HG03045 (cell line): ENCODE measurements around the gene MGST1.

Experiments
- ATAC-seq: cut with Tn5 transposase; IDR thresholded peaks from one replicate; pipeline ENCODE4 v1.9.1; 2021; ENCODE audit warnings: mild to moderate bottlenecking, moderate library complexity; ENCODE audit not compliant: unreplicated experiment

Gene MGST1

GRCh38 chr12:16347391-16348298, at the start of gene MGST1:
TSS of gene MGST1 (plus strand) at chr12:16347645. CDS start at chr12:16354253, 6,608 bp downstream.
- ATAC-seq = peak; percentile 53

- ATAC-seq = no peak
Observed at GRCh38 chr12:16299403-16299802, 48.0 kb upstream of the MGST1 start.

GRCh38 chr12:16300122-16300521, 47.3 kb upstream of the MGST1 start:
- ATAC-seq = no peak

- ATAC-seq = no peak
Observed at GRCh38 chr12:16300736-16301135, 46.7 kb upstream of the MGST1 start.

GRCh38 chr12:16303939-16304338, 43.5 kb upstream of the MGST1 start:
- no peak for ATAC-seq

- ATAC-seq = no peak
Observed at GRCh38 chr12:16307856-16308475, 39.5 kb upstream of the MGST1 start.

- ATAC-seq = no peak
Observed at GRCh38 chr12:16310934-16311333, 36.5 kb upstream of the MGST1 start.

GRCh38 chr12:16323010-16323409, 24.4 kb upstream of the MGST1 start:
- no peak for ATAC-seq

GRCh38 chr12:16323638-16324037, 23.8 kb upstream of the MGST1 start:
- no peak for ATAC-seq

- ATAC-seq = no peak
Observed at GRCh38 chr12:16324272-16324671, 23.2 kb upstream of the MGST1 start.

- no peak for ATAC-seq
Observed at GRCh38 chr12:16324772-16325171, 22.7 kb upstream of the MGST1 start.

- no peak for ATAC-seq
Observed at GRCh38 chr12:16325426-16325825, 22.0 kb upstream of the MGST1 start.

GRCh38 chr12:16327963-16328362, 19.5 kb upstream of the MGST1 start:
- ATAC-seq = no peak

- no peak for ATAC-seq
Observed at GRCh38 chr12:16329594-16329993, 17.9 kb upstream of the MGST1 start.

- ATAC-seq = no peak
Observed at GRCh38 chr12:16330560-16330959, 16.9 kb upstream of the MGST1 start.

GRCh38 chr12:16331998-16332397, 15.4 kb upstream of the MGST1 start:
- ATAC-seq = no peak

- ATAC-seq = no peak
Observed at GRCh38 chr12:16335838-16336237, 11.6 kb upstream of the MGST1 start.

- no peak for ATAC-seq
Observed at GRCh38 chr12:16344269-16344668, 3.2 kb upstream of the MGST1 start.

GRCh38 chr12:16345105-16345504, 2.3 kb upstream of the MGST1 start:
- no peak for ATAC-seq

GRCh38 chr12:16346958-16347357, 487 bp upstream of the MGST1 start:
- no peak for ATAC-seq

GRCh38 chr12:16348435-16349130, 1.1 kb downstream of the MGST1 start:
- peak; percentile 58 for ATAC-seq

- peak; percentile 43 for ATAC-seq
Observed at GRCh38 chr12:16349131-16349460, 1.7 kb downstream of the MGST1 start.
